Measurements from ENCODE around the gene TUBB1.

The TUBB1 gene

DNA sequence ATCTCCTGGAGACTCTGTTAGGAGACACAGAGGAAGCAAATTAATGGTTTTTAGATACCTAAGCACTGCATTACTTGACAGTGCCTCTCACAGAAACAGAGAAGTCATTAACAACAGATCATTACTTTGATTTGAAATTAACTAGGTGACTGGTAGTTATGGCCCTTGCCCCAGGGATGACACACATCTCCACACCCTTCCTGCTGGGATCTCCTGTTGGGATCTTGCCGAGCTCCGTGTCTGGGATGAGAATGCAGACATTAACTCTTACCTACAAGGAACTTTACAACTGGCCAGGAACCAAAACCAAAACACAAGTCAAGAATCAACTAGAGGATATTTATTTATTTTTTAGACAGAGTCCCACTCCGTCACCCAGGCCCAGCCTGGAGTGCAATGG is 25.6 kb downstream of the TUBB1 start:
- no peak for FAIRE-seq

DNA sequence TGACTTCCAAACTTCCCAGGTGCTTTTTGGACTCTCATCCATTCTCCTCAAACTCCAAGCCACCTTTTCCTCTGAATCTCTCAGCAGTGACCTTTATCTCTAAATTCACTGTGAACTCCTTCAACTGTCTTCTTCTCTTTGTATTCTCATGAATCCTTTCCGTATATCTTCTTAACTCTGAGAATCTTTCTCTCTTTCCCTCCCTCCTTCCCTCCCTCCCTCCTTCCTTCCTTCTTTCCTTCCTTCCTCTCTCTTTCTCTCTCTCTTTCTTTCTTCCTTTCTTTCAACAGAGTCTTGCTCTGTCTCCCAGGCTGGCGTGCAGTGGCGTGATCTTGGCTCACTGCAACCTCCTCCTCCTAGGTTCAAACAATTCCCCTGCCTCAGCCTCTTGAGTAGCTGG is 27.6 kb downstream of the TUBB1 start:
- no peak for FAIRE-seq

DNA sequence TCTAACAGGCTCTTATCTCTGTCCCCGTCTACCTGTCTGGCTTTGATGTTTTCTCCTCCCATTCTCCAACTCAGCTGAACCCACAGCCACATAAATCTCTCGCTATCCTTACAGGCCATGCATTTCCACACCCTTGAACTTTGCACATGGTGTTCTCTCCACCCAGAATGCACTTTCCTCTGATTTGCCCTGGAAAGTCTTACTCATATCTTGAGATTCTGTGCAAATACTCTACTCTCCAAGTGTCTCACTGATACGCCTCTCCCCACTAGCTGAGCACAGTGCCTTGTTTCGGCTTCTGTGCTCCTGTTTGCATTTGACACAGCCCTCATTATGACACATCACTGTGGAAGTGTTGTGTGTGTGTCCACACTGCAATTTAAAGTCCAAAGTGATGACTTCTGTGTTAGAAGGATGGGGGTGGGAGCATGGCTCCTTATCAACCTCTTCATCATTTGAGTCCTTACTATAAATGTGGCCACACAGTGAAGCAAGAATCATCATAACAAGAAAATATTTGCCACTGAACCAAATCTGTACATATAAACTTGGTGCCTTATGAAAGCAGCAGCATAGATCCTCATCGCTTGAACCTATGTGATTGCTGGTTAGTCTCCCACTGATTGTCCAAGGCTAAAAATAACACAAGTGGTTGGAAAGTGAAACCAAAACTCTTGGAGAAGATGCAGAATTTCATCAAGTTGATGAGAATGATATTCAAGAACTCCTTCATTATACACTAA is 28.9 kb downstream of the TUBB1 start:
- no peak for FAIRE-seq

DNA sequence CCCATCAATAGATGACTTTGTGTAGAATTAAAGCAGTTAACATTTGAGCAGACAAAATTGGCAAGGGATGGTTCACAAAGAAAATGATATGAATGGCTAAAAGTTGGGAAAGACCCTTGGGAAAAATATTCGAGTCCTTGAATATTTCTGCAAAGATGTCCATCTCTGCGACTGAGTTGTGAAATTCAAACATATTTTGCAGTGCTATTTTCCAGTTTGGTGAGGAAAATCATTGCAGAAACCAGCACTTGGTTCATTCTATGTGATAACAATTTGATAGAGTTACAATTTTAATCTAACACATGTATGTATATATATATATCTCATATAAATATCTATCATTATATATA is 29.4 kb downstream of the TUBB1 start:
- FAIRE-seq = no peak

DNA sequence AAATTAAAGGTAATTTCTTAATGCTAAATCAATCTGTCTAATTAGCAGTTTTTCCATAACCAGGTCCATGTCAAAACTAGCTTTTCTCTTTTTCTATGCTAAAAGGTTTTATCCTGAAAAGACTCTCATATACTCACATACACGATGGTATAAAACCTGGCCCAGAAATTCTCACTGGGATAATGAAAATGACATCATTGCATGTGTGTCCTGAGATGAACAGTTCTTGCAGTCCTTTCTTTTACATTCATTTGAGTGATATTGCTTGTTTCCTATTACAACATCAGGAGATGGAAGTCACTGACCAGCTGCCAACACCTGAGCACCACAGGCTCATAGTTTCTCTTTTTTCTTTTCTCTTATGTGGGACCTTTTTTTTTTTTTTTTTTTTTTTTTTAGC is 31.2 kb downstream of the TUBB1 start:
- no peak for FAIRE-seq

DNA sequence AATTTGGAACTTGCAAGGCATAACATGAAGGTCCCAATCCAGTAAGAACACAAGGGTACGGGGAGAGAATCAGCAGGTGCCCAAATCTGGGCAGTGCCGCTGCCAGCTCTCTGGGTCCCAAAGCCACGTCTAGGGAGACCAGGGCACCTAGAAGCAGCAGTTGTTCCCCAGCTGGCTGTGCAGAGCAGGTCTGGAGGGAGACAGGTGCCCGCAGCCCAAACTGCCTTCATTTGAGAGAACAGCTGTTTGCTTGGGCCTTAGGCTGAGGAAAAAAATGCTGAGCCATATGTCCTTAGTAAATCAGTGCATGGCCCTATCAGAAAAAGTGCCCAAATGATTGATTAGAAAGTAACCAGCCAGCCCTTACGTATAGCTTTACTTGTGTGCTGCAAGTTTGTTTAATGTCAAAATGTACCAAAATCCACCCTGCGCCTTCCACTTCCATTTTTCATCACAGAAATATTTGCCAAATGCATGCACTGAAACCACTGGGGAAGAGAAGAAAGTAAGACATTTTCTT is 32.5 kb downstream of the TUBB1 start:
- no peak for FAIRE-seq

DNA sequence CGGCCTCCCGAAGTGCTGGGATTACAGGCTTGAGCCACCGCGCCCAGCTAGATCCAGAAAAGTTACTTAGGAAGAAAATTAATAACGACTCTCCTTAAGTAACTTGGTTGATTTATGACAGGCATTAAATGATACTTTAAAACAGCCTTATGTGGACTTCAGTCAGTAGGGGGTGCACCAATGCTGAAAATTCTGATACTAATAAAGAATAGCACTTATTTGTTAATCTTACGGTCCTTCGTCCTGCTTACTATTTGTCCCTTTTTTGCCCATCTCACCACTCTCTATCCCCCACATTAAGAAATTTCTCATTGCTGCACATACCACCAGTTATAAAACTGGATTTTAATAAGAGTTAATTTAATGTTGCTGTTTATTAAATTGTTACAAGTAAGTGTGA is 36.1 kb downstream of the TUBB1 start:
- FAIRE-seq = no peak

DNA sequence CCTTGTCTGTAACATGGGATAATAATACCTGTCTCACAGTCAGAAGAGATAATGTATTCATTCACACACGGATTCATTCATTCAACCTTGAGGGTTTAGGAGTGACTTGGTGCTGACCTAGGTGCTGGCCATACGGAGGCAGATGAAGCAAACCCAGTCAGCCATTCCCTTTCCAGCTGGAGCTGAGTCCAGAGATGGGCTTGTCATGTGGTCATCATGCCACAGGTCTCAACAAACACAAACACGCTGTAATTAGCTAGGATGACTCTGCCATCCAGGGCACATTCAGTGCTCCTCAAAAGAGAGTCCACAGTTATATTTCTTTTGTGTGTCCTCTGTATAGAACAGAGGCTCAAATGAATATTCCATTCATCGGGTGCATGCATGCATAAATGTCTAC is 42.9 kb downstream of the TUBB1 start:
- FAIRE-seq = no peak

DNA sequence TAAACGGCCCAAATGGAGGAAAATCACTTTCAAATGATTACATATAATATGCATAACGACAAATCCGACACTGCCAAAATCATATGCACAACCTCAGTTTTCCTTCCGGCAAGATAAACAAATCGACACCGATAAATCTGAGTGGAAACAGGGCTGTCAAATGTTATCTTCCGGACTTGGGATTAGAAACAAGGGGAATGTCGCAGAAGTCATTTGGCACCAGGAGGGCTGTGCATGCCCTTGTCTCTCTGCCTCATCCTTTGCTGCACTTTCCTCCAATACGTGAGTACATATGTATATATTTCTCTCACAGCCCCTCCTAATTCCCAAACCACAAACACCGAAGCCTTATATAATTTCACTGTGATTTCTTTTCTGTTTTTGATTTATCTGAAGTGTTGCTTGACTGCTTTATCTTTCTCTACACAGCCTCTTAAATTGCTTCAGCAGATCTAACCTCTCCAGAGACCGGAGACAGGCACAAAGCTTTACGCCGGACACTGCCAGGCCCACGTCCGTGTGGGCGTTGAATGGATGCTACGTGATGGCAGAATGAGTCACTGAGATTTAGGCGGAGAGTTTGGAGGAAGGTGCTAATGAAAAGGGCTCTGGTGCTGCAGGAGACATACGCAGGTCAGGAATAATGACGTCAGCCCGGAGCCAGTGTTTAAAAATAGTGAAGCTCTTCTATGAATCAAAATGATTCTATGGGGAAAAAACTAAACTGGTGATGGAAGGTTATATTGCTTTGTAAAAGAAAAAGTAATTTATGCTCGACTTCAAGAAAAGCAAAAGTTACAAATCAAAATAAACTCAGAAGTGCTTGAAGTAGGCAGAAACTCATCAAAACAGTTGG is 44.4 kb downstream of the TUBB1 start:
- FAIRE-seq = no peak

DNA sequence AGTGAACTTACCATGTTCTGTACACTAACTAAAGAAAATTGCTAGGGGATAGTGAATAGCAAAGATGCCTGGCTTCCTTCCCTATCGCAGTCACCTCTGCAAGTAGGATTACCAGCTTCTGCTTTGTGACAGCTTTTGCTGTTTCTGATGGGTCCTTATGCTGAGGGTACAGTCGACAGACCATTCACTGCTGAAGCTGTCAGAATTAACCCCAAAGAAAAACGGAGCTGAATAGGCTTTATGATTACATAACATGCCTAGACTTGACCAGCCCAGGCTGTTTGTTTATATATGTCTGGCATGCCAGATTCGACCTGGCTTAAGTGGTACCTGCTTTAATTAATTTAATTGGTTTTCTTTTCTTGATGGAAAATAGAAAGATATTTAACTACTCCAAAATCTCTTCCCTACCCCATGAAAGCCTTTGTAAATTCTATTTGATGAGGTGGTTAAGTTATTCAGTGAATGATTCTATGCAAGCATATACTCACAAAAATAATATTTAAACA is 45.0 kb downstream of the TUBB1 start:
- FAIRE-seq = no peak

DNA sequence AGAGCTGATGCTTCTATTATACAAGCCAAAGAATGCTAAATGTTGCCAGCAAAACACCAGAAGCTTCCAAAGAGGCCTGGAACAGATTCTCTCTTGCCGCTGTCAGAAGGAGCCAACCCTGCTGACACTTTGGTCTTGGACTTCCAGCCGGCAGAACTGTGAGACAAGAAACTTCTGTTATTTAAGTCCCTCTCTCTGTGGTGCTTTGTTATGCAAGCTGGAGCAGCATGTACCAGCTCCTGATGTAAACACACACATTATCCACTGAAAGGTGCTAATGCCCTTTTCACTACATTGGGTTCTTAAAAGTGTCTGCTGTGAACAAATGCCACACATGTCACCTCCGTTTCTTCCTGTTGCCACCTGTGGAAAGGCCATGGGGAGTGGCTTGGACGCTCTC is 49.3 kb downstream of the TUBB1 start:
- no peak for FAIRE-seq

DNA sequence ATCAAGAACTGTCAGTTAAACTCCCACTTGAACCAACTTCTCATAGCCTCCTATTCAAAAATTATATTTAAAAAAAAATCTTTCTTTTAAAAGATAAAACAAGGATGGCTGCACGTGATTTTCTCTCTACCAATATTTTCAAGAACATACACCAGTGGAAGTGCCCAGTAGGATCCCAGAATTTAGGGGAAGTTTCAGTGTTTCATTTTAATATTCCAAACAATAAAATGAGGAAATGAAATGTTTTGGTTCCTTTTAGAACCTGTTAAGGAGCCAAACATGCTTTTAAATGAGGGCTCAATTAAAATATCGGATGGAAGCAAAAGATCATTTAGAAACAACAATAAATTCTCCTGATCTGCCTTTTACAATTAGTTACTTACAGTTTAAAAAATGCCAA is 49.8 kb downstream of the TUBB1 start:
- no peak for FAIRE-seq

DNA sequence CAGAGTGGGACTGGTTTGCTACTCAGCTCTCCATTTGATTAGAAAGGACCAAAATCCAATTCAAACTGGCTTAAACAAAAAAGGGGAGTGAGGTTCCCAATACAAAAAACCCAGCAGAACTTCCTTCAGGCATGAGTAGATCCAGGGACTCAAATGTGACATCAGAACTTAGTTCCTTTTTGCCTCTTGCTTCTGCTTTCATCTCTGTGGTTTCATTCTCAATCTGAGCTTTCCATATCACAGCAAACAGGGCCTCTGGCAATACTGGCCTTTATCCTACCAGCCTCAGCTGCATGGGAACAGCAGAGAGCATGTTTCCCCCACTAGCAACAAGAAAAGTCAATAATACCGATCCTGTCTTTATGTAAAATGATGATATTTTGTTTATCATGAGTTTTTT is 52.0 kb downstream of the TUBB1 start:
- FAIRE-seq = no peak

DNA sequence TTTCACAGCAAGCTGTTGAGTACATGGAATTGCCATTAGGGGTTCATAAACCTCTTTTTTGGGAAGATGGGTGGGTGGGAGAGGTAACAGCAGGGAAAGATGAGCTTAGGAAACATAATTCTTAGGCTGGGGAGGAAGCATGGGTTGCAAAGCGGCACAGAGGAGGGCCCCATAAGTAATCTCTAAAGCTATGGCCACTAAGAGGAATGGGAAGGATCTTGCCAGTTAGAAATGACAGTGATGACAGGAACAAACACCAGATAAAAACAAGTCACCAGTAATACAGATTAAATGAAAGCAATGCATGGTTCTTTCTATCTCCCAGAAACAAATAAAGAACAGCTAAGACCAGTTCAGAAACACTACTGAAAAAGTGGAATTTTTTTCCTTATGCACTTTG is 54.4 kb downstream of the TUBB1 start:
- FAIRE-seq = no peak

DNA sequence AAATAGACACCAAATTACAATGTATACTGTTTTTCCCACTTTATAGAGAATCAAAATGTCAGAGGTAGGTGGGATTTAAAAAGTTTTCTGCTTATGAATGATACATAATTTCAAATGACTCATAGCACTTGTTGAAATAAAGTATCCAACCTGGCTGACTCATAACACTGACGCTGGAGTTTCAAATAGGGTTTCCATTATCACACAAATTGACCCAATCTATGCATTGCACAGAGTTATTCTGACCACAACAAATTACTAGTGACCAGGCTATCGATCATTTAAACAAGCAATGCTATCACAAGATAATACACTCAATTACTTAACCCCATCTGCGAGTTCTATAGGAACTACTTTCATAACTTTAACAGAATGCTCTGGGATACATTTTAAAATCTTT is 55.2 kb downstream of the TUBB1 start:
- FAIRE-seq = no peak

DNA sequence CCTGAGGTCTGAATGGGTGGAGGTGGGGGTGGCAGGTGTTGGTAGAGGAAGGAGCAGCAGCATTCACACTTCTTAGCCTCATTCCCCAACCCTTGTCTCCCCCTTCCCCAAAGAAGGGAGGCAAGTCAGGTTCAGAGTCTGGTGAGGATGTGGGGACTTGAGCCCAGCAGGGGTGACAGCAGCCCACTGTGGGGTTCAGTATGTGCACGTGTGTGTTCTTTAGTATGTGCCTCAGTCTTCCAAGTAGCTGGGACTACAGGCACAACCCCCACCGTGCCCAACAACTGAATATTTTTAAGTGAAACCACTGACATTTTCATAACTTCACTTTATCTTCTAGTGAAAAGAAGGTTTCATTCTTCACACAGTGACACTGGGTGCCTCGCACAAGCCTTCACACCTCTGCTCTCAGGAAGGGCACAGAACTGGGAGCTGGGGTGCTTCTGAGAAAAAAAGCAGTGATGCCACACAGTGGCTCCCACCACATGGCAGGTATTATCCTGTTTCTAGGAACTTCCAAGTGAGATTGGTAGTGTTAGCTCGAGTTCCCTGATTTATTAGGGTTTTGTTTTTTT is 56.8 kb downstream of the TUBB1 start:
- no peak for FAIRE-seq
